ENCODE results near the gene SLC12A5. TPM values are rescaled to one million over a fixed set of nuclear protein-coding genes. Genes with fewer than 3 reads are reported as not detected.

The SLC12A5 gene
- total RNA-seq, 4 donors from 2014 or later: not detected

GRCh38 chr20:46100988-46101387 lies 72.0 kb downstream of the SLC12A5 start:
- H3K27ac ChIP-seq: no peak overlapping the region
- peaks cover 0 to 9% (median 0%) of the 10 kb centered on the region in 3 donors for H3K9me3 ChIP-seq
- WGBS, 2 donors (ENCODE audit: low coverage in 1 of 2): 52 to 66% methylated on average over 2 to 5 of the region's 5 CpGs
- H3K27me3 ChIP-seq: peaks cover 75% of the 10 kb centered on the region
- ATAC-seq: no peak
- H3K4me3 ChIP-seq: no peak overlapping the region
- no peak for TF ChIP-seq POLR2AphosphoS5 (IDR thresholded peaks at IDR 0.05)
- TF ChIP-seq EP300 (IDR thresholded peaks at IDR 0.05): no peak
- TF ChIP-seq CTCF (IDR thresholded peaks at IDR 0.05): no peak
- no peak for TF ChIP-seq POLR2A (IDR thresholded peaks at IDR 0.05)
- H3K4me1 ChIP-seq: no peaks in the 10 kb centered on the region
- no peaks in the 10 kb centered on the region for H3K36me3 ChIP-seq

DNA sequence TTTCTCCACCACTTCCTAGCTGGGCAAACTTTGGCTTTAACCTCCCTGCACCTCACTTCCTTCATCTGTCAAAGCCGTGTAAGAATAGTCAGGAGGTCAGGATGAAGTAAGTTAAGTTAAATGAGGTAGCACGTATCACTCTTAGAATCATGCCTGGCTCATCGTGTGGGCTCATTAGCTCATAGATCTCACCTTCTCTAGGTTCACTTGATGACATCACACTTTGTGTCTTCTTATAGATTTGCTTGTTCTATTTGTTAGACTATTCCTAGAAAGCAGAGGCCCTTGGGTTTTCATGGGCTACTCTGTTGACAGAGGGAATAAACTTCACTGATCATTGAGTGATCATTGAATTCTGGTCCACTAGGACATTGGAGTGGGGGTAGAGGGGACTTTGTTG lies 72.9 kb downstream of the SLC12A5 start:
- H3K4me1 ChIP-seq: no peaks in the 10 kb centered on the region
- no peak overlapping the region for H3K4me3 ChIP-seq
- peaks cover 0 to 9% (median 0%) of the 10 kb centered on the region in 3 donors for H3K9me3 ChIP-seq
- WGBS, 2 donors (ENCODE audit: low coverage in 1 of 2): 73 to 89% methylated on average over 3 of the region's 3 CpGs
- H3K36me3 ChIP-seq: no peaks in the 10 kb centered on the region
- no peak for TF ChIP-seq POLR2AphosphoS5 (IDR thresholded peaks at IDR 0.05)
- TF ChIP-seq EP300 (IDR thresholded peaks at IDR 0.05): no peak
- no peak for ATAC-seq
- H3K27me3 ChIP-seq: peaks cover 81% of the 10 kb centered on the region
- no peak overlapping the region for H3K27ac ChIP-seq

GRCh38 chr20:46102940-46103339 lies 73.9 kb downstream of the SLC12A5 start:
- peaks cover 84% of the 10 kb centered on the region for H3K27me3 ChIP-seq
- no peaks in the 10 kb centered on the region for H3K4me1 ChIP-seq
- TF ChIP-seq POLR2A (IDR thresholded peaks at IDR 0.05) (no peak), POLR2AphosphoS5 (IDR thresholded peaks at IDR 0.05) (no peak), EP300 (IDR thresholded peaks at IDR 0.05) (no peak), CTCF (IDR thresholded peaks at IDR 0.05) (no peak)
- H3K9me3 ChIP-seq: peaks cover 0 to 9% (median 0%) of the 10 kb centered on the region in 3 donors
- 79 to 80% methylated on average over 1 to 3 of the region's 3 CpGs for WGBS, 2 donors (ENCODE audit: low coverage in 1 of 2)
- no peak overlapping the region for H3K27ac ChIP-seq
- no peak overlapping the region for H3K4me3 ChIP-seq
- no peaks in the 10 kb centered on the region for H3K36me3 ChIP-seq
- no peak for ATAC-seq

- H3K4me1 ChIP-seq: no peaks in the 10 kb centered on the region
- peaks cover 90% of the 10 kb centered on the region for H3K27me3 ChIP-seq
- H3K4me3 ChIP-seq: no peak overlapping the region
- H3K27ac ChIP-seq: no peak overlapping the region
- no peak for ATAC-seq
- WGBS, 2 donors (ENCODE audit: low coverage in 1 of 2): 62 to 90% methylated on average over 2 of the region's 3 CpGs
- no peaks in the 10 kb centered on the region for H3K36me3 ChIP-seq
- TF ChIP-seq POLR2A (IDR thresholded peaks at IDR 0.05): no peak
- TF ChIP-seq POLR2AphosphoS5 (IDR thresholded peaks at IDR 0.05): no peak
- no peak for TF ChIP-seq CTCF (IDR thresholded peaks at IDR 0.05)
- TF ChIP-seq EP300 (IDR thresholded peaks at IDR 0.05): no peak
- peaks cover 0 to 9% (median 0%) of the 10 kb centered on the region in 3 donors for H3K9me3 ChIP-seq
Observed at GRCh38 chr20:46104262-46104661, 75.2 kb downstream of the SLC12A5 start.

DNA sequence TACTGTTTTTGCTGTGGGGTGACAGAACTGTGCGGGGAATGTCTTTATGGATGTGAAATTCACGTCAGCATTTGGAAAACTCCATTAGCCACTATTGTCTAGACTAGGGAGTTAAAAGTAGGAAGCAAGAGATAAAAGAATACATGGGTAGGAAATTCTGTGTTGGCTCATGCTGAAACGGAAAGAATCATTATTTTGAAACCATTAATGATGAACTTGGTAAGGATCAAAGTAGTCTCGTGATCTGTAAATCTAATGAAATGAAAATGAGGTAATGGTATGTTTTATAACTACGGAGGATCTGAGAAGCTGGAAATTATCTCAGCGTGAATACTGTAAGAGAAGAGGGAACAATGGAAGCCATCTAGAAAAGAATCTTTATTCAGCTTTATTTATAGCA lies 78.0 kb downstream of the SLC12A5 start:
- Histone ChIP-seq H3K9me3 (peaks cover 0 to 9% (median 0%) of the 10 kb centered on the region in 3 donors), H3K4me1 (no peaks in the 10 kb centered on the region), H3K36me3 (no peaks in the 10 kb centered on the region), H3K4me3 (no peak overlapping the region), H3K27me3 (peaks cover 70% of the 10 kb centered on the region), H3K27ac (no peak overlapping the region)
- WGBS, 2 donors (ENCODE audit: low coverage in 1 of 2): 55 to 58% methylated on average over 6 of the region's 6 CpGs
- ATAC-seq: no peak
- TF ChIP-seq POLR2A (IDR thresholded peaks at IDR 0.05) (no peak), POLR2AphosphoS5 (IDR thresholded peaks at IDR 0.05) (no peak), EP300 (IDR thresholded peaks at IDR 0.05) (no peak), CTCF (IDR thresholded peaks at IDR 0.05) (no peak)

Measured in gastroesophageal sphincter (tissue), 4 donors.